Endothelial cell of umbilical vein (primary cell): Measurements from ENCODE around the gene GP9. TPM values are rescaled to one million over a fixed set of nuclear protein-coding genes. Genes with fewer than 3 reads are reported as not detected.

Experiments
- BruUV-seq: library from RNA; stranded (reverse); fragments of 400-500 nt; replicated peaks from 2 replicates; lab custom pipeline; 2021; lab: Mats Ljungman, UMichigan
- CTCF ChIA-PET: fragments of 300-600, 350-600 bp; sonication (Branson Sonifier 250); formaldehyde crosslinking; loops from one replicate; lab custom pipeline; 2021; ENCODE audit warnings: antibody characterized with exemption, inconsistent platforms; lab: Charles Lee
- POLR2A ChIA-PET: fragments of 300-600, 350-600 bp; sonication (Branson Sonifier 250); formaldehyde crosslinking; loops from one replicate; lab custom pipeline; 2021; ENCODE audit warnings: antibody characterized with exemption, inconsistent platforms; lab: Charles Lee
- DNase-seq: peaks from one replicate; pipeline ENCODE4 v3.0.0-alpha.2; 2011; ENCODE audit warnings: low read depth, low spot score
- FAIRE-seq: peaks from 2 replicates; lab custom pipeline; 2011; peaks lifted over from hg19 to GRCh38; lab: Jason Lieb, UNC
- H2AFZ ChIP-seq: 2 replicates; pipeline ENCODE4 v1.6.0; 2012; ENCODE audit warnings: low read depth, low read length, control low read depth, inconsistent platforms
- H3K27ac ChIP-seq: 2 replicates; pipeline ENCODE4 v1.5.1; 2011; ENCODE audit warnings: low read depth, mild to moderate bottlenecking, control low read depth, low read length, moderate library complexity; ENCODE audit not compliant: insufficient read depth
- H3K27me3 ChIP-seq, 2 experiments: 2 replicates each; pipeline versions ENCODE4 v1.6.0 to v1.6.1; 2011; ENCODE audit warnings: low read length in 2 of 2, mixed read lengths in 1 of 2; ENCODE audit not compliant: control insufficient read depth in 2 of 2, insufficient read depth in 2 of 2
- H3K36me3 ChIP-seq, 2 experiments: 2 replicates in 1 of 2; 3 replicates in 1 of 2; pipeline ENCODE4 v1.5.1; 2011; ENCODE audit warnings: low read length in 2 of 2, mild to moderate bottlenecking in 1 of 2, moderate library complexity in 1 of 2; ENCODE audit not compliant: control insufficient read depth in 2 of 2, insufficient read depth in 2 of 2; ENCODE audit errors: extremely low read depth in 1 of 2
- H3K4me1 ChIP-seq: 3 replicates; pipeline ENCODE4 v1.5.1; 2011; ENCODE audit warnings: mild to moderate bottlenecking, low read length; ENCODE audit not compliant: control insufficient read depth, insufficient read depth; ENCODE audit errors: extremely low read depth
- H3K4me2 ChIP-seq: 2 replicates; pipeline ENCODE4 v1.6.1; 2011; ENCODE audit warnings: low read length, control low read depth, mixed read lengths; ENCODE audit not compliant: insufficient read depth
- H3K4me3 ChIP-seq, 3 experiments: fragments of 200-600 bp in 1 of 3; sonication (generic), shearing (Covaris generic) in 1 of 3; replicated peaks in 1 of 3; 2 replicates each; pipeline ENCODE4 v1.5.1; 2011 to 2016; ENCODE audit warnings: control low read depth in 3 of 3, low read length in 3 of 3, mild to moderate bottlenecking in 2 of 3, inconsistent platforms in 1 of 3, low read depth in 1 of 3, moderate library complexity in 1 of 3; ENCODE audit not compliant: insufficient read depth in 1 of 3
- H3K79me2 ChIP-seq: 2 replicates; pipeline ENCODE4 v1.6.0; 2012; ENCODE audit warnings: low read length, inconsistent platforms; ENCODE audit not compliant: control insufficient read depth, insufficient read depth
- H3K9ac ChIP-seq: replicated peaks from 2 replicates; pipeline ENCODE3; 2011; ENCODE audit warnings: low read length, control low read depth; ENCODE audit not compliant: insufficient read depth; ENCODE audit errors: extremely low read depth
- H3K9me1 ChIP-seq: replicated peaks from 3 replicates; pipeline ENCODE4 v1.6.0; 2011; ENCODE audit warnings: mild to moderate bottlenecking, low read length; ENCODE audit not compliant: control insufficient read depth, insufficient read depth; ENCODE audit errors: extremely low read depth
- H3K9me3 ChIP-seq: replicated peaks from 2 replicates; pipeline ENCODE4 v1.5.1; 2012; ENCODE audit warnings: low read length, inconsistent platforms; ENCODE audit not compliant: control insufficient read depth, insufficient read depth
- H4K20me1 ChIP-seq: replicated peaks from 2 replicates; pipeline ENCODE3; 2011; ENCODE audit warnings: mild to moderate bottlenecking, low read length; ENCODE audit not compliant: control insufficient read depth, insufficient read depth; ENCODE audit errors: extremely low read depth
- CTCF ChIP-seq, 2 donors: IDR thresholded peaks; 1 replicate in 1 of 2; 2 replicates in 1 of 2; pipeline ENCODE4 v1.5.1; 2011; ENCODE audit warnings: low read length in 2 of 2, mild to moderate bottlenecking in 2 of 2, moderate library complexity in 2 of 2, control low read depth in 1 of 2, inconsistent platforms in 1 of 2, low read depth in 1 of 2; ENCODE audit not compliant: insufficient read depth in 1 of 2; ENCODE audit errors: extremely low read depth in 1 of 2
- EZH2 ChIP-seq: IDR thresholded peaks from 2 replicates; pipeline ENCODE4 v1.6.1; 2012; ENCODE audit warnings: borderline replicate concordance, low read depth, mild to moderate bottlenecking, moderate library complexity, low read length, inconsistent platforms; ENCODE audit not compliant: severe bottlenecking
- FOS ChIP-seq: IDR thresholded peaks from 2 replicates; pipeline ENCODE4 v1.6.1; 2011; ENCODE audit warnings: mild to moderate bottlenecking, low read length, moderate library complexity, borderline replicate concordance; ENCODE audit not compliant: insufficient read depth
- GATA2 ChIP-seq: IDR thresholded peaks from 2 replicates; pipeline ENCODE4 v1.7.0; 2011; ENCODE audit warnings: low read depth, mild to moderate bottlenecking, moderate library complexity, mixed read lengths, low read length; ENCODE audit not compliant: insufficient read length, insufficient read depth
- JUN ChIP-seq: IDR thresholded peaks from 2 replicates; pipeline ENCODE4 v1.6.1; 2011; ENCODE audit warnings: borderline replicate concordance, low read depth; ENCODE audit not compliant: insufficient read length, insufficient read depth
- MYC ChIP-seq: IDR thresholded peaks from one replicate; pipeline ENCODE4 v1.6.1; 2011; ENCODE audit warnings: mild to moderate bottlenecking, low read depth, low read length
- POLR2A ChIP-seq: IDR thresholded peaks from 2 replicates; pipeline ENCODE4 v1.6.1; 2012; ENCODE audit warnings: low read depth, mild to moderate bottlenecking, control low read depth, low read length
- POLR2AphosphoS5 ChIP-seq: IDR thresholded peaks from 2 replicates; pipeline ENCODE4 v1.6.1; 2012; ENCODE audit warnings: low read depth, mild to moderate bottlenecking, control low read depth, low read length, moderate library complexity; ENCODE audit not compliant: insufficient read depth
- dilution Hi-C: fragments of 300-500 bp; cut with MboI; formaldehyde crosslinking; loops from one replicate; pipeline ENCODE4 v1.15.0; 2019; ENCODE audit warnings: low sequenced_read_pairs; ENCODE audit not compliant: extremely low pct_ligation_motif_present
- intact Hi-C: fragments of 100-400 bp; cut with micrococcal nuclease; formaldehyde crosslinking; loops from one replicate; pipeline ENCODE4 v1.10.0; 2022
- polyA plus RNA-seq, 4 experiments: library from polyadenylated mRNA; depleted of rRNA in 3 of 4; stranded (reverse) in 3 of 4; unstranded in 1 of 4; fragments of >200 nt; gene quantifications; 2 replicates each; pipeline versions ENCODE4 v1.2.1 to v1.2.3, GENCODE V29; 2011 to 2012; ENCODE audit warnings: missing spikeins in 1 of 4
- total RNA-seq: library from RNA; stranded (reverse); gene quantifications from 2 replicates; pipeline ENCODE4 v1.2.3, GENCODE V29; 2021
- TF ChIP-seq, protein P1 (sequence below): IDR thresholded peaks from 2 replicates; pipeline ENCODE4 v1.6.1; 2011; ENCODE audit not compliant: insufficient read depth, insufficient read length

Gene GP9
- total and polyA plus RNA-seq, 2 donors (not counting 3 experiments of a cell fraction or from before 2014, with no cell fraction given), result not detected

DNA sequence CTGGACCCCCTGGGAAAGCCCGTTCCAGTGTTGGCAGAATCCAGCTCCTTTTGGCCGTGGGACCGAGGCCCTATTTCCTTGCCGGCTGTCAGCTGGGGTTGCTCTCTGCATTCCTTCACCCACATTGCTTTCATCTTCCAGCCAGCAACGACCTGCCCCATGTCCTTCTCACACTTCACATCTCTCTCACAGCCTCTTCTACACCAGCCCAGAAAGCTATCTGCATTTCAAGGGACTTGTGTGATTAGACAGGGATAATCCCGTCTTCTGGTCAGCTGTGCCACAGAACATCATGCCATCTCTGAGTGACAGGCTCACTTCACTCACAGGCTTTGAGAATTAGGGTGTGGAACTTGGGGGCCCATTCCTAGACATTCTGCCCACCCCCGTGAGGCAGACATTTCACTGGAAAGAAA is 43.1 kb upstream of the GP9 start:
- Histone ChIP-seq H3K9me1 (no peaks in the 10 kb centered on the region), H3K27ac (no peak overlapping the region), H3K79me2 (no peaks in the 10 kb centered on the region), H3K36me3 (no peaks in the 10 kb centered on the region), H3K4me3 (no peak overlapping the region), H2AFZ (peak overlapping the region; percentile 41), H3K27me3 (no peaks in the 10 kb centered on the region), H4K20me1 (no peaks in the 10 kb centered on the region), H3K4me2 (no peak overlapping the region), H3K9me3 (no peaks in the 10 kb centered on the region), H3K4me1 (peaks cover 33% of the 10 kb centered on the region), H3K9ac (no peak overlapping the region)
- FAIRE-seq, result no peak
- no peak for DNase-seq
- dilution Hi-C loops, result no loop called here
- intact Hi-C loops, result no loop called here
- ChIA-PET POLR2A (interaction anchor here (0.6 kb wide), 1 partner anchor 60 kb away, joined by 6 read pairs; no protein-coding TSS in a partner anchor), CTCF (interaction anchor here (1.0 to 4.7 kb wide), 7 partner anchors 9 to 145 kb away, joined by 3 to 54 read pairs (median 9); no protein-coding TSS in a partner anchor)
- TF ChIP-seq POLR2AphosphoS5 (no peak), FOS (no peak), CTCF (IDR thresholded peaks at IDR 0.05; ENCODE audit: extremely low read depth in 1 of 2, insufficient read depth in 1 of 2, low read depth in 1 of 2, low read length in 2 of 2) (no peak), MYC (no peak), EZH2 (no peak), POLR2A (no peak), JUN (no peak), GATA2 (no peak)
- TF ChIP-seq, protein P1, sequence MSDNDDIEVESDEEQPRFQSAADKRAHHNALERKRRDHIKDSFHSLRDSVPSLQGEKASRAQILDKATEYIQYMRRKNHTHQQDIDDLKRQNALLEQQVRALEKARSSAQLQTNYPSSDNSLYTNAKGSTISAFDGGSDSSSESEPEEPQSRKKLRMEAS, result no peak
- no TSS peak for BruUV-seq
